Activated B cell treated with CpG ODN at 0.5 μM for 24 hours (primary cell): ENCODE measurements around the gene YKT6. TPM values are rescaled to one million over a fixed set of nuclear protein-coding genes. Genes with fewer than 3 reads are reported as not detected.
A peak's percentile ranks its signal among the peaks of the same experiment; 100 is the strongest.
"Not testable (repeated sequence)": the region's sequence is repeated elsewhere in the genome, so short reads cannot be mapped to it uniquely, and the experiment has no call there.

Experiments used
- ATAC-seq: fragments of 200-7000 bp; cut with Tn5 transposase; one replicate; pipeline ENCODE4 v1.10.0; 2021; ENCODE audit warnings: low read depth, mild to moderate bottlenecking, moderate library complexity
- CTCF ChIA-PET: fragments of 350-600 bp; sonication (Branson Sonifier 250); formaldehyde crosslinking; loops from one replicate; lab custom pipeline; 2021; ENCODE audit warnings: antibody characterized with exemption; lab: Charles Lee
- POLR2A ChIA-PET: fragments of 350-600 bp; sonication (Branson Sonifier 250); formaldehyde crosslinking; loops from one replicate; lab custom pipeline; 2021; ENCODE audit warnings: antibody characterized with exemption; lab: Charles Lee
- DNase-seq: peaks from one replicate; pipeline ENCODE4 v3.0.0; 2022
- H3K27ac Mint-ChIP-seq: one replicate; pipeline ENCODE4 v1.8.0; 2020; ENCODE audit warnings: mixed read lengths
- H3K27me3 Mint-ChIP-seq: one replicate; pipeline ENCODE4 v1.8.0; 2021; ENCODE audit warnings: mixed read lengths
- H3K36me3 Mint-ChIP-seq: one replicate; pipeline ENCODE4 v1.8.0; 2021; ENCODE audit warnings: low read depth, mixed read lengths
- H3K4me1 Mint-ChIP-seq: one replicate; pipeline ENCODE4 v1.8.0; 2021; ENCODE audit warnings: mixed read lengths
- H3K4me3 Mint-ChIP-seq: one replicate; pipeline ENCODE4 v1.8.0; 2020; ENCODE audit warnings: mild to moderate bottlenecking, mixed read lengths
- H3K9me3 Mint-ChIP-seq: one replicate; pipeline ENCODE4 v1.8.0; 2020; ENCODE audit warnings: mixed read lengths
- intact Hi-C: fragments of 100-400 bp; cut with micrococcal nuclease; formaldehyde crosslinking; loops from one replicate; pipeline ENCODE4 v1.15.1; 2024
- total RNA-seq: library from RNA; stranded (reverse); gene quantifications from 2 replicates; pipeline ENCODE4 v1.2.3, GENCODE V29; 2022
- TF ChIP-seq, protein P1 (sequence below): fragments of 200-600 bp; IDR thresholded peaks from one replicate; pipeline ENCODE4 v1.8.0; 2022; ENCODE audit warnings: antibody characterized with exemption, mild to moderate bottlenecking

Gene YKT6
- total RNA-seq, 1 donor from 2014 or later, result 78.2 TPM

DNA sequence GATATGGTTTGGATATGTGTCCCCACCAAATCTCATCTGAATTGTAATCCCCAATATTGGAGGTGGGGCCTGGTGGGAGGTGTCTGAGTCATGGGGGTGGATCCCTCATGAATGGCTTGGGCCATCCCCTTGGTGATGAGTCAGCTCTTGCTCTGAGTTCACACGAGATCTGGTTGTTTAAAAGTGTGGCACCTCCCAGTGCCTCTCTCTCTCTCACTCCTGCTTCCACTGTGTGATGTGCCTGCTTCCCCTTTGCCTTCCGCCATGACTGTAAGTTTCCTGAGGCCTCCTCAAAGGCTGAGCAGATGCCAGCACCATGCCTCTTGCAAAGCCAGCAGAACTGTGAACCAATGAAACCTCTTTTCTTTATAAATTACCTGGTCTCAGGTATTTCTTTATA lies 6.7 kb upstream of the YKT6 start:
- H3K4me3 Mint-ChIP-seq, result no peak overlapping the region
- ATAC-seq (no peak), DNase-seq (no peak)
- intact Hi-C loops, result no loop called here
- H3K4me1 Mint-ChIP-seq, result peaks cover 4% of the 10 kb centered on the region
- ChIA-PET CTCF (interaction anchor here (1.3 kb wide), 1 partner anchor 174 kb away, joined by 4 read pairs; no protein-coding TSS in a partner anchor), POLR2A (interaction anchor here (0.6 kb wide), 1 partner anchor 124 kb away, joined by 3 read pairs; no protein-coding TSS in a partner anchor)
- no peaks in the 10 kb centered on the region for H3K9me3 Mint-ChIP-seq
- H3K36me3 Mint-ChIP-seq, result no peaks in the 10 kb centered on the region
- TF ChIP-seq, protein P1, sequence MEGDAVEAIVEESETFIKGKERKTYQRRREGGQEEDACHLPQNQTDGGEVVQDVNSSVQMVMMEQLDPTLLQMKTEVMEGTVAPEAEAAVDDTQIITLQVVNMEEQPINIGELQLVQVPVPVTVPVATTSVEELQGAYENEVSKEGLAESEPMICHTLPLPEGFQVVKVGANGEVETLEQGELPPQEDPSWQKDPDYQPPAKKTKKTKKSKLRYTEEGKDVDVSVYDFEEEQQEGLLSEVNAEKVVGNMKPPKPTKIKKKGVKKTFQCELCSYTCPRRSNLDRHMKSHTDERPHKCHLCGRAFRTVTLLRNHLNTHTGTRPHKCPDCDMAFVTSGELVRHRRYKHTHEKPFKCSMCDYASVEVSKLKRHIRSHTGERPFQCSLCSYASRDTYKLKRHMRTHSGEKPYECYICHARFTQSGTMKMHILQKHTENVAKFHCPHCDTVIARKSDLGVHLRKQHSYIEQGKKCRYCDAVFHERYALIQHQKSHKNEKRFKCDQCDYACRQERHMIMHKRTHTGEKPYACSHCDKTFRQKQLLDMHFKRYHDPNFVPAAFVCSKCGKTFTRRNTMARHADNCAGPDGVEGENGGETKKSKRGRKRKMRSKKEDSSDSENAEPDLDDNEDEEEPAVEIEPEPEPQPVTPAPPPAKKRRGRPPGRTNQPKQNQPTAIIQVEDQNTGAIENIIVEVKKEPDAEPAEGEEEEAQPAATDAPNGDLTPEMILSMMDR, result no peak
- no peak overlapping the region for H3K27ac Mint-ChIP-seq
- H3K27me3 Mint-ChIP-seq, result peaks cover 11% of the 10 kb centered on the region

DNA sequence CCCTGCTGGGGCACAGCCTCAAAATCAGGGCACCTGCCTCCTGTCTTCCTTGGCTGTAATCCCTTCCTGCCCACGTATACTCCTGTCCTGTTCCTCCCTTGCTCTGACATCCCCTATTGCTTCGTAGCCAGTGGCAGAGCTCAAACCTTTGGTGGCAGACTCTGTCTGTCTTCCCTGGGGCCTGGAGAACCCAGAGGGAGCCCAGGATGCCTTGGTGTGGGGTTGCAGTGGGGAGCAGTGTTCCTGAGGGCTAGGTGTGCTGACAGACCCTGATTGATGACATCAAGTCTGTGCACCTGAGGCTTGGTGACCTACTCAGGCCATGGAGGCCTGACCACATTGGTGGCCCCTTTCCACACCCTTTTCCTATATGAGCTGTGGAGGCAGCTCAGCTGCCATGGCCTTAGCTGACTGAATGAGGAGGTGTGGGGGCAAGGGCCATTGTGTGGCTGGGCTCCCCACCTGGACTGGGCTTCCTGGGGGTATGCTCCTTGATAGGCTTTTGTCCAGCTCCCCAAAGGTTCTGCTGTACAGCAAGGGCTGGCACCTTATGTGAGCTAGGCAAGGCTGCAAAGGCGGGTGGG lies 6.1 kb upstream of the YKT6 start:
- no peaks in the 10 kb centered on the region for H3K9me3 Mint-ChIP-seq
- H3K27ac Mint-ChIP-seq, result no peak overlapping the region
- H3K36me3 Mint-ChIP-seq, result no peaks in the 10 kb centered on the region
- TF ChIP-seq, protein P1, result no peak
- DNase-seq, result no peak
- POLR2A ChIA-PET, result interaction anchor here (0.5 kb wide), 1 partner anchor 124 kb away, joined by 3 read pairs; no protein-coding TSS in a partner anchor
- no peak overlapping the region for H3K4me3 Mint-ChIP-seq
- intact Hi-C loops, result no loop called here
- H3K4me1 Mint-ChIP-seq, result peaks cover 4% of the 10 kb centered on the region
- ATAC-seq, result no peak
- CTCF ChIA-PET, result interaction anchor here (3.0 kb wide), 1 partner anchor 89 kb away, joined by 7 read pairs; the partner anchor contains the start of gene AEBP1
- H3K27me3 Mint-ChIP-seq, result peaks cover 11% of the 10 kb centered on the region

GRCh38 chr7:44195889-44196288 lies 4.9 kb upstream of the YKT6 start:
- Mint-ChIP-seq H3K36me3 (no peaks in the 10 kb centered on the region), H3K4me1 (peaks cover 6% of the 10 kb centered on the region), H3K4me3 (no peak overlapping the region), H3K27ac (no peak overlapping the region), H3K9me3 (no peaks in the 10 kb centered on the region), H3K27me3 (peaks cover 11% of the 10 kb centered on the region)
- TF ChIP-seq, protein P1, result no peak
- intact Hi-C loops, result loop anchor here (1.0 kb wide), 2 partner anchors 124 to 177 kb away; no protein-coding TSS in a partner anchor
- ATAC-seq, result no peak
- ChIA-PET CTCF (interaction anchor here (1.0 to 3.0 kb wide), 6 partner anchors 70 to 176 kb away, joined by 3 to 11 read pairs (median 6); partner anchors contain the start of gene AEBP1), POLR2A (no interaction called here)
- DNase-seq, result no peak

DNA sequence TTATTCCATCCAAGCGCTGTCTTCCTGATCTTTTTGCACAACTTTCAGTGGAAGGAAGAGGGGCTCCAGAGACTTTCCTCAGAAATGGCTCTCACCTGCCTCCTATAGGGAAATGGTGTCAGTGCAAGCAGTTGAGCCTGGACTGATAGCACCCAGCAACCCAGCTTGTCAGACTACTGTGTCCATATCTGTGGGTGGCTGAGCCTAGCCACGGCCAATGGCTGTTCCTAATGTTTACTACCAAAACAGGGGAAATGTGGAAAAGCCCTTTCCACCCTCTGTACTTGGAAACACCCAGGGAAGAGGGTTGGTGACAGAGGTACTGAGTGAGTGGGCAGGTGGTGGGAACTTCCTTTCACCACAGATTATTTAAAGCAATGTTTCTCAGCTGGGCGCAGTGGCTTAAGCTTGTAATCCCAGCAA lies 4.3 kb upstream of the YKT6 start:
- TF ChIP-seq, protein P1, result no peak
- CTCF ChIA-PET, result interaction anchor here (1.0 to 3.0 kb wide), 7 partner anchors 71 to 177 kb away, joined by 3 to 11 read pairs (median 6); partner anchors contain the start of genes AEBP1 and POLD2
- POLR2A ChIA-PET, result no interaction called here
- Mint-ChIP-seq H3K4me1 (peaks cover 9% of the 10 kb centered on the region), H3K27me3 (peaks cover 11% of the 10 kb centered on the region), H3K36me3 (no peaks in the 10 kb centered on the region), H3K9me3 (no peaks in the 10 kb centered on the region), H3K4me3 (no peak overlapping the region), H3K27ac (no peak overlapping the region)
- ATAC-seq, result peak; percentile 25
- no peak for DNase-seq
- intact Hi-C loops, result loop anchor here (1.0 kb wide), 2 partner anchors 124 to 177 kb away; no protein-coding TSS in a partner anchor

- CTCF ChIA-PET, result interaction anchor here (0.8 to 3.0 kb wide), 6 partner anchors 72 to 178 kb away, joined by 3 to 11 read pairs (median 5); partner anchors contain the start of genes AEBP1 and POLD2
- ATAC-seq, result no peak
- Mint-ChIP-seq H3K27ac (no peak overlapping the region), H3K36me3 (peaks cover 2% of the 10 kb centered on the region), H3K9me3 (no peaks in the 10 kb centered on the region), H3K4me1 (peaks cover 19% of the 10 kb centered on the region), H3K4me3 (no peak overlapping the region), H3K27me3 (peaks cover 8% of the 10 kb centered on the region)
- no peak for DNase-seq
- intact Hi-C loops, result no loop called here
- TF ChIP-seq, protein P1, result no peak
- POLR2A ChIA-PET, result no interaction called here
Measured at GRCh38 chr7:44197474-44197873, 3.3 kb upstream of the YKT6 start.

DNA sequence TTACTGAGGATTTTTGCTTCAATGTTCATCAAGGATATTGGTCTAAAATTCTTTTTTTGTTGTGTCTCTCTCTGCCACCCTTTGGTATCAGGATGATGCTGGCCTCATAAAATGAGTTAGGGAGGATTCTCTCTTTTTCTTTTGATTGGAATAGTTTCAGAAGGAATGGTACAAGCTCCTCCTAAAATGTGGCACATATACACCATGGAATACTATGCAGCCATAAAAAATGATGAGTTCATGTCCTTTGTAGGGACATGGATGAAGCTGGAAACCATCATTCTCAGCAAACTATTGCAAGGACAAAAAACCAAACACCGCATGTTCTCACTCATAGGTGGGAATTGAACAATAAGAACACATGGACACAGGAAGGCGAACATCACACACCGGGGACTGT lies 615 bp upstream of the YKT6 start:
- not testable (repeated sequence) for H3K4me3 Mint-ChIP-seq, H3K27me3 Mint-ChIP-seq, ATAC-seq, DNase-seq, H3K27ac Mint-ChIP-seq, H3K9me3 Mint-ChIP-seq
- Mint-ChIP-seq H3K36me3 (peaks cover 21% of the 10 kb centered on the region), H3K4me1 (peaks cover 27% of the 10 kb centered on the region)
- CTCF ChIA-PET, result interaction anchor here (0.7 kb wide), 1 partner anchor 102 kb away, joined by 4 read pairs; no protein-coding TSS in a partner anchor
- intact Hi-C loops, result loop anchor here (1.0 to 2.0 kb wide), 8 partner anchors 53 to 911 kb away; partner anchors contain the start of genes DBNL, NUDCD3, POLD2 and POLM
- POLR2A ChIA-PET, result interaction anchor here (0.8 to 2.2 kb wide), 9 partner anchors 12 to 648 kb away, joined by 3 to 12 read pairs (median 4); partner anchors contain the start of genes AEBP1, DBNL, H2AZ2 and NUDCD3
